CD4-positive, alpha-beta memory T cell (primary cell): ENCODE data around the gene SH2D5. TPM values are rescaled to one million over a fixed set of nuclear protein-coding genes. Genes with fewer than 3 reads are reported as not detected.

Source experiments
- CTCF ChIA-PET: fragments of 350-600 bp; sonication (Branson Sonifier 250); formaldehyde crosslinking; loops from one replicate; lab custom pipeline; 2021; ENCODE audit warnings: inconsistent platforms; ENCODE audit not compliant: partially characterized antibody; lab: Charles Lee
- POLR2A ChIA-PET: fragments of 350-600 bp; sonication (Branson Sonifier 250); formaldehyde crosslinking; loops from one replicate; lab custom pipeline; 2021; ENCODE audit not compliant: partially characterized antibody; lab: Charles Lee
- DNase-seq, 5 donors: peaks; one replicate each; pipeline versions ENCODE4 v3.0.0 to v3.0.0-alpha.2; 2020 to 2022; ENCODE audit warnings: mixed read lengths in 1 of 5
- H3K27ac ChIP-seq: one replicate; pipeline ENCODE4 v1.7.0; 2013; ENCODE audit warnings: low read depth, low read length
- H3K27me3 ChIP-seq: 2 replicates; pipeline ENCODE4 v1.7.0; 2013; ENCODE audit warnings: mild to moderate bottlenecking, low read length, moderate library complexity; ENCODE audit not compliant: insufficient read depth
- H3K36me3 ChIP-seq: 2 replicates; pipeline ENCODE4 v1.7.0; 2013; ENCODE audit warnings: mild to moderate bottlenecking, low read length, moderate library complexity; ENCODE audit not compliant: insufficient read depth
- H3K4me1 ChIP-seq: 2 replicates; pipeline ENCODE4 v1.7.0; 2013; ENCODE audit warnings: mild to moderate bottlenecking, low read length, moderate library complexity; ENCODE audit not compliant: insufficient read depth
- H3K4me3 ChIP-seq, 2 donors: one replicate each; pipeline ENCODE4 v1.7.0; 2013; ENCODE audit warnings: low read length in 2 of 2, mild to moderate bottlenecking in 1 of 2
- H3K9me3 ChIP-seq, 2 donors: one replicate each; pipeline ENCODE4 v1.7.0; 2013; ENCODE audit warnings: low read length in 2 of 2, control low read depth in 1 of 2; ENCODE audit not compliant: control insufficient read depth in 1 of 2
- H3K27ac Mint-ChIP-seq, 7 donors: one replicate each; pipeline ENCODE4 v1.8.0; 2020 to 2021; ENCODE audit warnings: mixed read lengths in 7 of 7, mild to moderate bottlenecking in 6 of 7, inconsistent platforms in 3 of 7, moderate library complexity in 3 of 7
- H3K27me3 Mint-ChIP-seq, 2 donors: one replicate each; pipeline ENCODE4 v1.8.0; 2020 to 2021; ENCODE audit warnings: mixed read lengths in 2 of 2
- H3K36me3 Mint-ChIP-seq, 2 donors: one replicate each; pipeline ENCODE4 v1.8.0; 2020 to 2021; ENCODE audit warnings: mixed read lengths in 2 of 2, inconsistent platforms in 1 of 2, mild to moderate bottlenecking in 1 of 2
- H3K4me1 Mint-ChIP-seq, 4 donors: one replicate each; pipeline ENCODE4 v1.8.0; 2020 to 2021; ENCODE audit warnings: mixed read lengths in 4 of 4, mild to moderate bottlenecking in 1 of 4
- H3K4me3 Mint-ChIP-seq, 8 donors: one replicate each; pipeline ENCODE4 v1.8.0; 2020 to 2021; ENCODE audit warnings: mixed read lengths in 8 of 8, mild to moderate bottlenecking in 7 of 8, moderate library complexity in 6 of 8, inconsistent platforms in 3 of 8
- H3K9me3 Mint-ChIP-seq, 8 donors: one replicate each; pipeline ENCODE4 v1.8.0; 2020 to 2021; ENCODE audit warnings: mixed read lengths in 8 of 8, mild to moderate bottlenecking in 5 of 8, inconsistent platforms in 3 of 8, moderate library complexity in 1 of 8
- intact Hi-C: fragments of 100-400 bp; cut with micrococcal nuclease; formaldehyde crosslinking; loops from one replicate; pipeline ENCODE4 v1.15.1; 2023
- polyA plus RNA-seq, 2 donors: library from polyadenylated mRNA; unstranded; fragments of 300-500 nt; fragmentation: Illumina TruSeq; gene quantifications; one replicate each; pipeline ENCODE4 v1.2.3, GENCODE V29; 2021
- total RNA-seq, 2 experiments: library from RNA; stranded (reverse); gene quantifications; one replicate each; pipeline ENCODE4 v1.2.3, GENCODE V29; 2021

SH2D5 gene
- total and polyA plus RNA-seq, 4 experiments from 2014 or later = 0.38 TPM; not detected in 3

- intact Hi-C loops = no loop called here
- H3K36me3 ChIP-seq = no peaks in the 10 kb centered on the region
- no peak overlapping the region for H3K4me3 Mint-ChIP-seq
- DNase-seq = no peak
- no peak overlapping the region for H3K27ac ChIP-seq
- peaks cover 6 to 7% of the 10 kb centered on the region in 2 donors for H3K27me3 Mint-ChIP-seq
- H3K9me3 Mint-ChIP-seq = peaks cover 0 to 5% (median 0%) of the 10 kb centered on the region in 8 donors
- H3K4me1 ChIP-seq = no peaks in the 10 kb centered on the region
- POLR2A ChIA-PET = no interaction called here
- no peaks in the 10 kb centered on the region for H3K4me1 Mint-ChIP-seq
- no peaks in the 10 kb centered on the region for H3K27me3 ChIP-seq
- H3K36me3 Mint-ChIP-seq = no peaks in the 10 kb centered on the region
- no peak overlapping the region for H3K4me3 ChIP-seq
- no peaks in the 10 kb centered on the region for H3K9me3 ChIP-seq
- CTCF ChIA-PET = no interaction called here
- H3K27ac Mint-ChIP-seq = peak overlapping the region in 1 of 7 donors; percentile 66
Measured at GRCh38 chr1:20672265-20672632, 60.3 kb downstream of the SH2D5 start.

- Histone ChIP-seq H3K27me3 (no peaks in the 10 kb centered on the region), H3K9me3 (no peaks in the 10 kb centered on the region), H3K4me1 (no peaks in the 10 kb centered on the region), H3K27ac (no peak overlapping the region), H3K4me3 (no peak overlapping the region), H3K36me3 (no peaks in the 10 kb centered on the region)
- H3K4me1 Mint-ChIP-seq = peaks cover 0 to 3% (median 2%) of the 10 kb centered on the region in 4 donors
- ChIA-PET CTCF (no interaction called here), POLR2A (no interaction called here)
- H3K9me3 Mint-ChIP-seq = no peaks in the 10 kb centered on the region
- H3K27ac Mint-ChIP-seq = no peak overlapping the region
- intact Hi-C loops = no loop called here
- no peaks in the 10 kb centered on the region for H3K36me3 Mint-ChIP-seq
- H3K4me3 Mint-ChIP-seq = no peak overlapping the region
- DNase-seq = no peak
- peaks cover 6% of the 10 kb centered on the region in 2 donors for H3K27me3 Mint-ChIP-seq
Measured at GRCh38 chr1:20670936-20671335, 61.6 kb downstream of the SH2D5 start.

Other genes with a start within 250 kb of the SH2D5 start
- gene CAMK2N1, start 246.5 kb downstream of the SH2D5 start, total RNA-seq = 1 to 10 TPM; 5.5 to 6.5 TPM
- gene CAMK2N1, start 246.5 kb downstream of the SH2D5 start, polyA plus RNA-seq = under 1 TPM; 0.32 to 0.84 TPM
- 10 to 100 TPM; 21.4 to 22.2 TPM for gene MUL1, start 224.6 kb downstream of the SH2D5 start, total RNA-seq
- gene MUL1, start 224.6 kb downstream of the SH2D5 start, polyA plus RNA-seq = 10 to 100 TPM; 30.4 to 44.4 TPM
- gene FAM43B, start 180.1 kb downstream of the SH2D5 start, total RNA-seq = not detected
- gene FAM43B, start 180.1 kb downstream of the SH2D5 start, polyA plus RNA-seq = not detected
- gene CDA, start 143.6 kb downstream of the SH2D5 start, total RNA-seq = not detected
- not detected for gene CDA, start 143.6 kb downstream of the SH2D5 start, polyA plus RNA-seq
- gene PINK1, start 99.2 kb downstream of the SH2D5 start, total RNA-seq = 10 to 100 TPM; 19.5 to 21.7 TPM
- gene PINK1, start 99.2 kb downstream of the SH2D5 start, polyA plus RNA-seq = 10 to 100 TPM; 19.0 to 24.2 TPM
- gene DDOST, start 71.3 kb downstream of the SH2D5 start, total RNA-seq = 100 to 1,000 TPM; 133 to 134 TPM
- 100 to 1,000 TPM; 235 to 405 TPM for gene DDOST, start 71.3 kb downstream of the SH2D5 start, polyA plus RNA-seq
- not detected for gene KIF17, start 14.7 kb downstream of the SH2D5 start, total RNA-seq
- gene KIF17, start 14.7 kb downstream of the SH2D5 start, polyA plus RNA-seq = not detected
- 100 to 1,000 TPM; 352 to 366 TPM for gene HP1BP3, start 54.6 kb upstream of the SH2D5 start, total RNA-seq
- gene HP1BP3, start 54.6 kb upstream of the SH2D5 start, polyA plus RNA-seq = 100 to 1,000 TPM; 202 to 208 TPM